ENCODE data around the gene DNAH2. TPM values are rescaled to one million over a fixed set of nuclear protein-coding genes. Genes with fewer than 3 reads are reported as not detected.
A peak's percentile ranks its signal among the peaks of the same experiment; 100 is the strongest.
"Not testable (repeated sequence)": the region's sequence is repeated elsewhere in the genome, so short reads cannot be mapped to it uniquely, and the experiment has no call there.

The DNAH2 gene
- polyA plus RNA-seq, 5 donors: 1.1 to 3.8 (median 2.1) TPM

DNA sequence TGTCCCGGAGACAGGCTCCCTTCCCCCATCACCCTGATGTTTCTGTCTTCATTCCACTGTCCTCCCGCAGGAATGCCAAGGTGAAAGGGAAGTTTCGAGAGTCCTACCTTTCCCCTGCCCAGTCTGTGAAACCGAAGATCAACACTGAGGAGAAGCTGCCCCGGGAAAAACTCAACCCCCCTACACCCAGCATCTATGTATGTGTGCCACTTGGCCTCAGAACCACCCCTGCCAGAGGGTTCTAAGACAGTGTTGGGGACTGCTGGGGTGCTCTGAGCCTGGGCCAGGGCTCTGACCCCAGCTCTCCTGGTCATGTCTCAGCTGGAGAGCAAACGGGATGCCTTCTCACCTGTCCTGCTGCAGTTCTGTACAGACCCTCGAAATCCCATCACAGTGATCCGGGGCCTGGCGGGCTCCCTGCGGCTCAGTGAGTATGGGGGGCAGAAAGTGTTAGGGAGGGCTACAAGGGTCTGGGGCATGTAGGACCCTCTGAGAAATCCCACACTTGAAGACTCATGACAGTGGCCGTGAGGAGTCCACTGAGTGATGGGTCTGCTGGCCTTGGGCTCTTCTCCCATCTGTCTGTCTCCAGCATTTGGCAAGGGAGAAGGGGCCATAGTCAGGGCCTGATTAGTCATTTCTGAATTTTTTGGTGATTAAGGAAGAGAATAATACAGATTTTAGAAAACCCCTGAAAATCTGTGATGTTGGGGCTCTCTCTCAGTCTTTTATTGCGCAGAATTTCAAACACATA is 132.4 kb downstream of the DNAH2 start:
- no peak for DNase-seq

DNA sequence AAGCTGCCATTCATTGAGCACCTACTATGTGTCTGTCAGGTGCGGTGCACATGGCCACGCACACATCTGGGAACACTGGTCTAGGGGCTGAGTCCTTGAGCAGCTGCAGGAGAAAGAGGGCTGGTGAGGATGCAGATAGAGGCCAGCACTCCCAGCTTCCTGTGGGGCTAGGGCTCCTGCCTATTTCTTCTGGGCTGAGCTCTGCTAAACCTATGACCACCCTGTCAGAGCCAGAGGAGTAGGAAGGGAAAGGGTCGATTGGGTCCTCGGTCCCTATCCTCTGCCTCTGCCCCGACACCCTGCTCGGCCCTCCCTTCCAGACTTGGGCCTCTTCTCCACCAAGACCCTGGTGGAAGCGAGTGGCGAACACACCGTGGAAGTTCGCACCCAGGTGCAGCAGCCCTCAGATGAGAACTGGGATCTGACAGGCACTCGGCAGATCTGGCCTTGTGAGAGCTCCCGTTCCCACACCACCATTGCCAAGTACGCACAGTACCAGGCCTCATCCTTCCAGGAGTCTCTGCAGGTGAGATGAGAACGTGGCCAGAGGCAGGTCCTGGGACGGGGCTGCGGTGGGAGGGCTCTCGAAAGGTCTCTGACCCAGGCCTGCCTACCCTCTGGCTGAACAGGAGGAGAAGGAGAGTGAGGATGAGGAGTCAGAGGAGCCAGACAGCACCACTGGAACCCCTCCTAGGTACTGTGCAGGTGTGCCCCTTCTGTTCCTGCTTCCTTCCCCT is 133.3 kb downstream of the DNAH2 start:
- DNase-seq: no peak

DNA sequence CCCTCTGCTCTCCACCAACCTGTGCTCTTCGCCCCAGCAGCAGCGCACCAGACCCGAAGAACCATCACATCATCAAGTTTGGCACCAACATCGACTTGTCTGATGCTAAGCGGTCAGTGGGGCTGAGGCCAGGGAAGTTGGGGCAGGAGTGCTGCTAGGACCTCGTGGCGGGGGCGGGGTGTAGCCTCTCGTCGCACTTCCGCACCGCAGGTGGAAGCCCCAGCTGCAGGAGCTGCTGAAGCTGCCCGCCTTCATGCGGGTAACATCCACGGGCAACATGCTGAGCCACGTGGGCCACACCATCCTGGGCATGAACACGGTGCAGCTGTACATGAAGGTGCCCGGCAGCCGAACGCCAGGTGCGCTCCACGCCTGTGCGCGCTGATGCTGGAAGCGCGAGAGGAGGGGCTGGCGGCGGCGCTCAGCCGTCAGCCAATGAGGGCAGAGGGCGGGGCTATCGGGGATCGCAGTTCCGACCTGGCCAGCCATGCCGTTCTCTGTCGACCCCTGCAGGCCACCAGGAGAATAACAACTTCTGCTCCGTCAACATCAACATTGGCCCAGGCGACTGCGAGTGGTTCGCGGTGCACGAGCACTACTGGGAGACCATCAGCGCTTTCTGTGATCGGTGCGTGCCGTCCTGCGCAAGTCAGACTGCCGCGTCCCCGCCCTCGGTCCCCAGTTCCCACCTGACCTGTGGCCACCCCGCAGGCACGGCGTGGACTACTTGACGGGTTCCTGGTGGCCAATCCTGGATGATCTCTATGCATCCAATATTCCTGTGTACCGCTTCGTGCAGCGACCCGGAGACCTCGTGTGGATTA is 134.1 kb downstream of the DNAH2 start:
- peak; percentile 86 to 89 for DNase-seq

DNA sequence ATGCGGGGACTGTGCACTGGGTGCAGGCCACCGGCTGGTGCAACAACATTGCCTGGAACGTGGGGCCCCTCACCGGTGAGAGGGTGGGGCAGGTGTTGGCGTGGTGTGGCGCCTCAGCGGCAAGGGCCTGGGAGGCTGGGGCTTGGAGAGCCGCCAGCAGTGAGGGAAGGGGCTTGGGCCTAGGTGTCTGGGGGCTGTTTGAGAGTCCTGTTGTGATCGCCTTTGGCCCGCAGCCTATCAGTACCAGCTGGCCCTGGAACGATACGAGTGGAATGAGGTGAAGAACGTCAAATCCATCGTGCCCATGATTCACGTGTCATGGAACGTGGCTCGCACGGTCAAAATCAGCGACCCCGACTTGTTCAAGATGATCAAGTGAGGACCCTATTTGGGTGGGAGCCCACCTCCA is 134.7 kb downstream of the DNAH2 start:
- DNase-seq: no peak

DNA sequence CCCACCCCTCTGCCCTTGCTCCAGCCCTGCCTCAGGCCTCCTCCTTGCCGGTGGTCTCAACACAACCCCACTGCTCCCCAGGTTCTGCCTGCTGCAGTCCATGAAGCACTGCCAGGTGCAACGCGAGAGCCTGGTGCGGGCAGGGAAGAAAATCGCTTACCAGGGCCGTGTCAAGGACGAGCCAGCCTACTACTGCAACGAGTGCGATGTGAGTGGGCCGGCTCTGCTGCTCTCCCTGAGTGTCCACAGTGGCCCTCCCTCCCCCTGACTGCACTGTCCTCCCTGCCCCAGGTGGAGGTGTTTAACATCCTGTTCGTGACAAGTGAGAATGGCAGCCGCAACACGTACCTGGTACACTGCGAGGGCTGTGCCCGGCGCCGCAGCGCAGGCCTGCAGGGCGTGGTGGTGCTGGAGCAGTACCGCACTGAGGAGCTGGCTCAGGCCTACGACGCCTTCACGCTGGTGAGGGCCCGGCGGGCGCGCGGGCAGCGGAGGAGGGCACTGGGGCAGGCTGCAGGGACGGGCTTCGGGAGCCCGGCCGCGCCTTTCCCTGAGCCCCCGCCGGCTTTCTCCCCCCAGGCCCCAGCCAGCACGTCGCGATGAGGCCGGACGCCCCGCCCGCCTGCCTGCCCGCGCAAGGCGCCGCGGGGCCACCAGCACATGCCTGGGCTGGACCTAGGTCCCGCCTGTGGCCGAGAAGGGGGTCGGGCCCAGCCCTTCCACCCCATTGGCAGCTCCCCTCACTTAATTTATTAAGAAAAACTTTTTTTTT is 135.6 kb downstream of the DNAH2 start:
- no peak for DNase-seq

DNA sequence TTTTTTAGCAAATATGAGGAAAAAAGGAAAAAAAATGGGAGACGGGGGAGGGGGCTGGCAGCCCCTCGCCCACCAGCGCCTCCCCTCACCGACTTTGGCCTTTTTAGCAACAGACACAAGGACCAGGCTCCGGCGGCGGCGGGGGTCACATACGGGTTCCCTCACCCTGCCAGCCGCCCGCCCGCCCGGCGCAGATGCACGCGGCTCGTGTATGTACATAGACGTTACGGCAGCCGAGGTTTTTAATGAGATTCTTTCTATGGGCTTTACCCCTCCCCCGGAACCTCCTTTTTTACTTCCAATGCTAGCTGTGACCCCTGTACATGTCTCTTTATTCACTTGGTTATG is 136.1 kb downstream of the DNAH2 start:
- DNase-seq: no peak

DNA sequence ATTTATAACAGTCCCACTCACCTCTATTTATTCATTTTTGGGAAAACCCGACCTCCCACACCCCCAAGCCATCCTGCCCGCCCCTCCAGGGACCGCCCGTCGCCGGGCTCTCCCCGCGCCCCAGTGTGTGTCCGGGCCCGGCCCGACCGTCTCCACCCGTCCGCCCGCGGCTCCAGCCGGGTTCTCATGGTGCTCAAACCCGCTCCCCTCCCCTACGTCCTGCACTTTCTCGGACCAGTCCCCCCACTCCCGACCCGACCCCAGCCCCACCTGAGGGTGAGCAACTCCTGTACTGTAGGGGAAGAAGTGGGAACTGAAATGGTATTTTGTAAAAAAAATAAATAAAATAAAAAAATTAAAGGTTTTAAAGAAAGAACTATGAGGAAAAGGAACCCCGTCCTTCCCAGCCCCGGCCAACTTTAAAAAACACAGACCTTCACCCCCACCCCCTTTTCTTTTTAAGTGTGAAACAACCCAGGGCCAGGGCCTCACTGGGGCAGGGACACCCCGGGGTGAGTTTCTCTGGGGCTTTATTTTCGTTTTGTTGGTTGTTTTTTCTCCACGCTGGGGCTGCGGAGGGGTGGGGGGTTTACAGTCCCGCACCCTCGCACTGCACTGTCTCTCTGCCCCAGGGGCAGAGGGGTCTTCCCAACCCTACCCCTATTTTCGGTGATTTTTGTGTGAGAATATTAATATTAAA is 136.7 kb downstream of the DNAH2 start:
- no peak for DNase-seq

DNA sequence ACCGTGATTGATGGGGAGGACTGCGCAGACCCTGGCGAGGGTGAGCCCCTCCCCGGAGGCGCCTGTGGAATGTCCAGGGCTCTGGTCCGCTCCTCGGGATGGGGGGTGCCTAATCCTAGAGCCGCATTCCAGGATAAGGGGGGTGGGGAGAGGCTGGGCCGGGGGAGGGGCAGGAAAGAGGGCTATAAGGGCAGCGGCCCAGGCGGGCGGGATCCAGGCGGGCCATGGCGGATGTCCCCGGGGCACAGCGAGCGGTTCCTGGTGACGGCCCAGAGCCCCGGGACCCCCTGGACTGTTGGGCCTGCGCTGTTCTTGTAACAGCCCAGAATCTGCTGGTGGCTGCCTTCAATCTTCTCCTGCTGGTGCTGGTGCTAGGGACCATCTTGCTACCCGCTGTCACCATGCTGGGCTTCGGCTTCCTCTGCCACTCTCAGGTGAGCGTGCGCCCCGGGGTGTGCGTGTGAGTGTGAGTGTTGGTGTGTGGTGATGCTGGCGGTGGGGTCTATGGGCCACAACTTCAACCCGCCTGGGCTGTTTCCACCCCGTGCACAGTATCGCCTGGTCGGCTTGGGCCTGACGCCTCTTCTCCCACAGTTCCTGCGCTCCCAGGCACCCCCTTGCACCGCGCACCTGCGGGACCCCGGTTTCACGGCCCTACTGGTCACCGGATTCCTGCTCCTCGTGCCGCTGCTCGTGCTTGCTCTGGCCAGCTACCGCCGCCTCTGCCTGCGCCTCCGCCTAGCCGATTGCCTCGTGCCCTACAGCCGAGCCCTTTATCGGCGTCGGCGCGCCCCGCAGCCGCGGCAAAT is 137.5 kb downstream of the DNAH2 start, which contains the start of gene TMEM88:
TSS of gene TMEM88 (plus strand) at position 216 of the 809 bp plus-strand sequence. CDS start at position 225, 9 bp downstream.
- no peak for DNase-seq

DNA sequence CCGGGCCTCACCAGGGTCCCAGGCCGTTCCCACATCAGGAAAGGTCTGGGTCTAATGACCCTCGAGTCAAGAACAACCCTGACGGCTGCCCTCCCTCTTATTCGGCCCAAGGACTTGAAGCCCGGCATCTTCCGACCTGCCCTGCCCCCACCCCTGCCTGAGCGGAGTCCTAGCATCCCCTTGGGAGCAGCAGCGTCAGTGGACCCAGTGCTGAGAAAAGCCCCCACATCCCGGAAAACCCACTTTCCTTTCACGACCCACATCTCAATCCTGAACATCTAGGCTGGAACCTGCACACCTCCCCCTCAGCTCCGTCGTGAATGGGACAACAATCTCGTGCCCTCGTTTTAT is 138.1 kb downstream of the DNAH2 start:
- DNase-seq: no peak

DNA sequence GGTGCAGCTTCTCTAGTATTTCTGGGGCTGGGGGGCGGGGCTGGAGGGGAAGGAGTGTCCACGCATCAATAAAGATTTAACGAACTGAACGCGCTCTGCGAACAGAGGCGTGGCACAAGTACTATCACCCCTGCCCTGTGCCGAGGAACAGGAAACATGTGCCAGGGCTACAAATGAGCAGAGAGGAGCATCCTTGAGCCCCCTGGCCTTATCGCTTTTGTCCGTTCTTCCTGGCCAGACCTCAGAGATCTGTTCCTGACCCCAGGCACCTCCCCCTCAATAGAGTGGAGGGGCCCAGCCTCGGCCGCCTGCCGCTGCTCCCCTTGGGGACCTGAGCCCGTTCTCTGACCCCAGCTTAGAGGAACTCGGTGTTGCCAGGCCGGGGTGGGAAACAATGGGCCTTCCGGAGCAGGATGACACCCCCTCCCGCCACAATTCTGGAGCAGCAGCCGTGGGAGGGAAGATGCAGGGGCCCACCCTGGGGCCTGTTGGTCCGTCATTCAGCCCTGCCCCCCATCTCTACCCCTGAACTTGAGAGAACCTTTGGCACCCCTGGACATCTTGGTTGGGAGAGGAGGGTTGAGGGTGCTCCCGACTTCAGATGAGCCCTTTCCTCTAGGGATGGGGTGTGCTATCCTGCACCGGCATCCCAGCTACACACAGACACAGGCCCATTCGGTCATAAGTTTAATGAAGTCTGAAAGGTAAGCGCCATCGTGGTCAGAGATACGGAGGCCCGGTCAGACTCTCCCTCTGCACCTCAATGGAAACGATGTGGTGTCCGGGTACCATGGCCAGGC is 138.7 kb downstream of the DNAH2 start:
- DNase-seq: no peak

DNA sequence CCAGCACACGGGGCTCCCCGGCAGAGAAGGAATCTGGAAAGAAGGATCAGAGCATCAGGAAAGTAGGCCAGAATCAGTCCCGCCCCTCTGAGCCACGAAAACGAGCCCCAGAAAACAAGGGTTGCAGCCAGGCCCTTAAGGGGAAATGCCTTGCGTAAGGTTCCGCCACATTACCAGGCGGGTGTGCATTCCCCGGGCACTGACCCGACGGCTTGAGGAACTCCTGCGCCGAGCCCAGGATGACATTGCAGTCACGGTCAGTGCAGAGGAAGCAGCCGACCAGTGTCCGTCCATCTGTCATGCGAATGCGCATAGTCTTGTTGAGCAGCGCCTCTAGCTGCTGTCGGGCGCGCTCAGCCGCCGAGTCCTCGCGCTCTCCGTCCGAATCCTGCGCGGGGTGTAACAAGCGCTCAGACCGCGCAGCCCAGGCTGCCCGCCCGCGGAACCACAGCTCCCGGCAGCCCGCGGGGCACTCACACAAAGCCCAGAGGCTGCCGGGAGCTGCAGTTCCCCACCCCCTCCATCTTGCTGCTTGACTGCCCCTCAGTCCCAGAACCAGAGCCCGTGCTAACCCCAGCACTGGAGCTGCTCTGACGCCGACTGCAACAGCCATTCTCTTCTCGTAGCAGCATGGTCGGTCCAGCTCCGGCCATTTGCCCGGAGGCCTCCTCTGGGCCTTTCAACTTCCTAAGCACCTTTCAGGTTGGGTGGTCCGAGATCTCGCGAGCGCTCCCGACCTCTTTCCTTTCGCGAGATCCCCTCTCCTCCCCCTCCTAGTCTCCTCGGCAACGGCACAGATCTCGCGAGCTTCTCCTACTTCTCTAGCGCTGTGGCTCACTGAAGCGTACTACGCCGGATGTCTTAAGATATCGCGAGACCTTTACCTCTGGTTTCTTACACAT is 139.5 kb downstream of the DNAH2 start, which contains the start of gene NAA38:
TSS of gene NAA38 (minus strand) at position 749 of the 902 bp plus-strand sequence. CDS start at position 653, 96 bp downstream.
- peak; percentile 99 to 100 for DNase-seq

DNA sequence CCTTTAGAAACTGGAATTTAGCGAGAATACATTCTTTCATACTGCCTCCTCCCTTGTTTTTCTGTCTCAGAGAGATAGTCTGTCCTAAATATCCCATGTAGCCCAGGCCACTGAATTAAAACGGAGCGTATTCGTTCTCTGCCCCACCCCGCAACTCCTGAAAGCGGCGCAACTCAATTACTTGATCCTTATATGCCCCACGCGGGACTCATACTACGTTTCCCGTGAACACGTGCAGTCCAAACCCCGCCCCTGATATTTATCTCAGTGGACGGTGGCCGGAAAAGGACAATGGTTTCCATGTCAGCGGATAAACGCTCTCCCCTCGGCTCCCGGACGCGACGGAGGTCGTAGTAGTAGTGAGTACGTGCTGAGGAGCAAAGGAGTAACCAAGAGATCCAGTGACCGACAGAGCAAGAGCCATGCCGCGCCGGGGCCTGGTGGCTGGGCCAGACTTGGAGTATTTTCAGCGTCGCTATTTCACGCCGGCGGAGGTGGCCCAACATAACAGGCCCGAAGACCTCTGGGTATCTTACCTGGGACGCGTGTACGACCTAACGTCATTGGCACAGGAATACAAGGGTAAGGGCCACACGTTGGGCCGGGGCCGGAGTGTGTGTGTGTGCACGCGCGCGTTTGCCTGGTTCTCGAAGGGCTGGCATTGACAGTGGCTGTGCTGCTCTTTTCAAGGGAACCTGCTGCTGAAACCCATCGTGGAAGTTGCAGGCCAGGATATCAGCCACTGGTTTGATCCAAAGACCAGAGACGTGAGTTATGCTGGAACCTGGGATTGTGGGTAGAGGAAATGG is 140.4 kb downstream of the DNAH2 start, which contains the start of gene CYB5D1:
TSS of gene CYB5D1 (plus strand) at position 291 of the 809 bp plus-strand sequence. CDS start at position 423, 132 bp downstream.
- peak in 1 of 2 donors; percentile 93 for DNase-seq

DNA sequence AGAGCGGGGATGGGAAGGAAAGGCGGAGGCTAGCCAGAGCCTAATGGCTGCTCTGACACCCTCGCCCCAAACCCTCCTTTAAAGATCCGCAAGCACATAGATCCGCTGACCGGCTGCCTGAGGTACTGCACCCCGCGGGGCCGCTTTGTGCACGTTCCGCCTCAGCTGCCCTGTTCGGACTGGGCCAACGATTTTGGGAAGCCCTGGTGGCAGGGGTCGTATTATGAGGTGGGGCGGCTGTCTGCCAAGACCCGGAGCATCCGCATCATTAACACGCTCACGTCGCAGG is 140.9 kb downstream of the DNAH2 start:
- DNase-seq: no peak

DNA sequence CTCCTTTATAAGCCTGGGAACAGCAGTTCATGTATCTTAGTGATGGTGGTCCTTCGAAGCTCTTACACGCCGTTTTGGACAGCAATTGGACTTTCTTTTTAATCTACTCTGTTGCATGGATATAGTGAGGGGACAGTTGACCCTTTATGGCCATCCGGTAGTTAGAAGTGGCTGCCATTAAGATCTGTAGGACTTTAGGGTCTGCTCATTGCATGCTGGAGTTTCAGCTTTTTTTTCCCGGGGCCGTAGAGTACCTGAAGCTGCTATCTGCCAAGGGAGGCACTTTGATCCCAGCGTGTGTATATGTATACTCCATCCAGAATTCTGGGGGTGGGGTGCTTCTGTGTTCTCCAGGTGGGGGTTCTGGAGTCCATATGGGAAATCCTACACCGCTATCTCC is 141.5 kb downstream of the DNAH2 start:
- DNase-seq: no peak

DNA sequence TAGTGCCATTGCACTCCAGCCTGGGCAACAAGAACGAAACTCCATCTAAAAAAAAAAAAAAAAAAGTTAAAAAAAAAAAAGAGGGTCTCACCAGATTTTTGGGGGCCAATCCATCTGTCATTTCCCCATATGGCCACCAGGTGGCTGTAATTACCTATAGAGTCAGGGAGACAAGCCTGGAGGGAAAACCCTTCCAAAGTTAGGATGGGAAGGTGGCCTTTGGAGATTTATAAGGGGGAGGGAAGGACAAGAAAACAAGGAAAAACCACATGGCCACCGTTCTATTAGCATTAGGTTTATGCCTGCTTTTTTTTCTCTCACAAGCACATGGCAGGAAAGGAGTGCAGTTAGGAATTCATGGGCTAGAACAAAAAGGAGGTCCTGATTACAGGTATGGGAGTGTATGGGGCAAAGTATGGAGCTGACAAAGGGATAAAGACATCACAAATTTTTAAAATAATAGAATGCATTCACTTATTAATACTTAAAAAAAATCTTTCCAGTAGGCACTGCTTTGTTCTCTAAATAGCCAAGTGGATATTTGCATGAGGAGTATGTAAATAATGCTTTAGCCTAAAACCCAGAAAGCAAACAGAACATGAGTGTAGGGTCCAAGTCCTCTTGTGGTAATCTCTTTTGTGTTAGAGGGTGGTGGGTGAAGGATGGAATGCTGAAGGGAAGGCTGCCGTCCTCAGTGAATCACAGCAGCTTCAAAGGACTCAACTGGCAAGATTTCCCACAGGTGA is 145.3 kb downstream of the DNAH2 start:
- DNase-seq: peak in 1 of 2 donors; percentile 45

DNA sequence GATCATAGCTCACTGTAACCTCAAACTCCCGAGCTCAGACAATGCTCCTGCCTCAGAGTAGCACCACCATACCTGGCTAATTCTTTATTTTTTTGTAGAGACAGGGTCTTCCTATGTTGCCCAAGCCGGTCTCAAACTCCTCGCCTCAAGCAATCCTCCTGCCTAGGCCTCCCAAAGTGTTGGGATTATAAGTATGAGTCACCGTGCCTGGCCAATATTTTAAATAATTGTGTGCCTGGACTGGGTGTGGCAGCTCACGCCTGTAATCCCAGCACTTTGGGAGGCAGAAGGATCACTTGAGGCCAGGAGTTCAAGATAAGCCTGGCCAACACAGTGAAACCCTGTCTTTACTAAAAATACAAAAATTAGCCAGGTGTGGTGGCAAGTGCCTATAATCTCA is 146.8 kb downstream of the DNAH2 start:
- not testable (repeated sequence) for DNase-seq
